HS-5 (cell line): Measurements from ENCODE around the gene SLC4A7.
"Not testable (repeated sequence)": the region's sequence is repeated elsewhere in the genome, so short reads cannot be mapped to it uniquely, and the experiment has no call there.

ENCODE experiments used
- DNase-seq: peaks from one replicate; pipeline ENCODE4 v3.0.0-alpha.2; 2012; ENCODE audit warnings: low read depth

The SLC4A7 gene

DNA sequence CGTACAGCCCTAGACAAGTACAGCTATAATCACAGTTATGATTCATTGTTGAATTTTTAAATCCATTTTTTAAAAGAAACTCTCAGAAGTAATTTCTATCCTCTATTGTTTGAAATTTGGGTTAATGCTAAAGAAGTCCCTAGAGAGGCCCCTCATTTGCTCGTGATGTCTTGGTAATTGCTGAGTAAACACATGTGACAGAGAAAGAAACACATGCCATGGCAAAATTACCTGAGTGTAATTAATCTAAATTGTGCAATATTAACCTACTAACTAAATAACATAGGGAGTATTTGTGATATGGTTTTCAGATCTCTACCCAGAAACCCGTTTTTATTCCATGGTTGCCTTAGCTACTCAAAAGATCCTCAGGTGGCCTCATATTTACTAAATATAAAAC, 125.8 kb downstream of the SLC4A7 start:
- no peak for DNase-seq

GRCh38 chr3:27357665-27358258, 126.4 kb downstream of the SLC4A7 start:
- peak; percentile 19 for DNase-seq

- DNase-seq = no peak
Observed at GRCh38 chr3:27356976-27357375, 127.2 kb downstream of the SLC4A7 start.

GRCh38 chr3:27354588-27355203, 129.5 kb downstream of the SLC4A7 start:
- no peak for DNase-seq

DNA sequence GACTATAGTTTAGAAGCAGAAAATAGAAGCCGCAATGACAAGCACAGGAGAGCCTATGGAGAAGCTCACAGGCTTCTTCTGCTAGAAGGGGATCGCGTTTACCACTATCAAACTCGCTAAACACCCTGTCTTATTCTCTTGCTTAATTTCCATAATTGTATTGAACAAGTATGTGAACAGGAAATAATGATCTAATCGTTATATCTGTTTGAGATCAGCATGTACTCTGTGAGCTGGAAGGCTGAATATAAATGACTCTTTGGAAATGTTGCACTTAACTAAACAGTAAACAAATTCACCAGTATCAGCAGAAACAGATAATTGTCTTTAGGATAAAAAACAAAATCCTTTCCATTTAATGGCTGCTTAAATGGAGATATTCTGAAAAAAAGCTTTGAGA, 130.0 kb downstream of the SLC4A7 start:
- no peak for DNase-seq

GRCh38 chr3:27353221-27353620, 131.0 kb downstream of the SLC4A7 start:
- DNase-seq = no peak

DNA sequence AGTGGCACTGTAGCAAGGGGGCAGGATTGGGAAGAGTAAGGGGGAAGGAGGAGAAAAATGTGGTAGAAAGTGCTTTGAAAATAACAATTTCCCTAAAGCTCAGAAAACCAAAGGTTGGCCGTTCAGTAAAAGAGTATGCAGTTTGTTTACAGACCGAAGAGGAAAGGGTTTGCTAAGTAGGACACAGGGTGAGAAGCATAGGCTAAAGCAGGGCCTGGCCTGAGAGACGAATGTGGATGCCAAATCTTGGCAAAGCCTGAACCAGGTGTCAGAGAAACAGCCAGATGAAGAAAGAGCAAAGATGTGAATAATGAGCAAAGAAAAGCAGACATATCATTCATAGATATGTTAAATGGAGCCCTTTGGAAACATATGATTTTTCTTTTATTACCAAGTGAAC, 132.1 kb downstream of the SLC4A7 start:
- DNase-seq = no peak

DNA sequence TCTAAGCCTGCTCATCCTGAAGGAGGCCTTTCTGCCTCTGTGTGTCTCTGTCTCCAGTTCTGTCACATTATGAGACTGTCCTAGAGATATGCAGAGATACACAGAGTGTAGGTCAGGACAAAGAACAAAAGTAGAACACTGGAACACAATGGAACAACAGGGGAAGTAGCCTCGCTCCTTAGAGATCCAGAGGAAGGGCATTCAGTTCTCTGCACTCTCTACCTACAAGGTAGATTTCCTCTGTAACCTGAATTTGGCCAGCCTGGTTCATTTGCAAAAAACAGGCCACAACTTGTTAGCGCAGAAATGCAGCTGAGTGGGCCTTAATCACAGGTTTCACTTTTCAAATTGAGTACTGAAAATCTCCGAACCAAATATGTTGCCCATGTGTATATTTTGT, 134.4 kb downstream of the SLC4A7 start:
- no peak for DNase-seq

- no peak for DNase-seq
Observed at GRCh38 chr3:27345959-27346865, 138.0 kb downstream of the SLC4A7 start.

GRCh38 chr3:27345493-27345892, 138.7 kb downstream of the SLC4A7 start:
- DNase-seq = no peak

DNA sequence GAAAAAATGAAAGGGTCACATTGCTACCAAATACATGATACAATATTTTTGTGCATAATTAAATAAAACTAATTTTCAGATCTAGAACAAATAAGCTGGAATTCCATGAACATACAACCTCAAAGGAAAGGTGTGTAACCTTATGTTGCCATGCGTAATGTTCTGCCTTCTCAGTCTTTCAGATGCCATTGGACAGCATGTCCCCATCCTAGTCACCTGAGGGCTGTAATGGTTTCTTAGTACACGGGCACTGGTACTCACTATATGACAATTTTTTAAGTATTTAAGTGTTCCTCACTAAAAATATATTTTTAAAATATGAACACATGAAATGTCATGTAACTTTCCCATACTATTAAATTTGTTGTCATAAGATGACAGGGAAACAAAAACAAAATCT, 139.1 kb downstream of the SLC4A7 start:
- DNase-seq = no peak

DNA sequence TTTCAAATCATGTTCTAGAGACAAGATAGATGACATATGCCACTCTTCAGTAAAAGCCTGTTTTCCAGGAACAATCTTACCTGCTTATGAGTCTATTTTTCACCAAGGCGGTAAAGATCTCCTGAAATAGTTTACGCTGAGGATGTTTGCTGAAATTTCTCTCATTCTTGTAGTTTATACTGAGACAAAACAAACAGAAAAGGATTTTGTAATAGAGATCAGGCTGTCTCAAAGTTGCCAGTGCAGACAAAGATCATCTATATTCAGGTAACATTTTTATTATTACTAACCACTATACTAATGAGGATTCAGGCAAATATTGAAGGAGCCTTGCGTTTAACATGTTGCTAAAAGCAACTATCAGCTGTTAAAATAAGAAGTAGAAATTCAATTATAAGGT, 140.0 kb downstream of the SLC4A7 start:
- no peak for DNase-seq

DNA sequence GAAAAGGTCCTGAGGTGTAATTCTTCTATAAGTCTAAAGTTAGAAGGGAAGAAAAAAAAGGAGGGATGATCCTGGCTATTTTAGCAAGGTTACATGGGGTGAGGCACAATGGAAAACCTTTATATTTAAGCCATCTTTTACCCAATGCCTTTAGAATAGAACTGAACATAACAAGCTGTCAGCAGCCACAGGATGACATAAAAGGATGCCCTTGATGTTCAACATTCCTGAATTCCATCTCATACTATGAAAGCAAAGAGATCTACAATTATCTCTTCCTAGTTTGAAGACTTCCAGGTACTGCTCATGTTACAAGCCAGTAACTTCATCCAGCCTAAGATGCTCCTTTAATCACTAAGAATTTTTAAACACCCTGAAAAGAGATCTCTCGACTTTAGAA, 141.9 kb downstream of the SLC4A7 start:
- no peak for DNase-seq

GRCh38 chr3:27340534-27340933, 143.7 kb downstream of the SLC4A7 start:
- DNase-seq = no peak

DNA sequence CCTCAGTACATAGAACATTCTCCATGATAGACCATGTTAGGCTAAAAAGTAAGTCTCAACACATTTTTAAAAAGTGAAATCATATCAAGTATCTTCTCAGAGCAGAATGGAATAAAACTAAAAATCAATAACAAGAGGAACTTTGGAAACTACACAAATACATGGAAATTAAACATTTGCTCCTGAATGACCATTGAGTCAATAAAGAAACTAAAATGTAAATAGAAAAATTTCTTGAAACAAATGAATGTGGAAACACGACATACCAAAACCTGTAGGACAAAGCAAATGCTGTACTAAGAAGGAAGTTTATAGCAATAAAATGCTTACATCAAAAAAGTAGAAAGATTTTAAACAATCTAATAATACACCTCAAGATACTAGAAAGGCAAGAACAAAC, 148.6 kb downstream of the SLC4A7 start:
- DNase-seq = no peak

- DNase-seq = no peak
Observed at GRCh38 chr3:27333843-27334242, 150.3 kb downstream of the SLC4A7 start.

GRCh38 chr3:27328982-27329762, 155.0 kb downstream of the SLC4A7 start:
- not testable (repeated sequence) for DNase-seq

GRCh38 chr3:27326629-27327545, 157.3 kb downstream of the SLC4A7 start:
- peak; percentile 83 for DNase-seq

GRCh38 chr3:27326202-27326601, 158.0 kb downstream of the SLC4A7 start:
- DNase-seq = peak; percentile 58

- no peak for DNase-seq
Observed at GRCh38 chr3:27325419-27325818, 158.8 kb downstream of the SLC4A7 start.

GRCh38 chr3:27324686-27325085, 159.5 kb downstream of the SLC4A7 start:
- no peak for DNase-seq
